PFSK-1 (cell line): ENCODE measurements around the gene PSMB7.

Experiments used
- FOXP2 ChIP-seq: optimal IDR thresholded peaks from 2 replicates; pipeline ENCODE3; 2011; ENCODE audit warnings: borderline replicate concordance, control low read depth, inconsistent platforms; ENCODE audit not compliant: insufficient read depth; ENCODE audit errors: extremely low read length, extremely low read depth
- POLR2AphosphoS5 ChIP-seq: IDR thresholded peaks from 2 replicates; pipeline ENCODE4 v1.6.1; 2012; ENCODE audit warnings: low read depth, mild to moderate bottlenecking, control low read depth, low read length, moderate library complexity
- REST ChIP-seq, 2 experiments: IDR thresholded peaks; 2 replicates each; pipeline versions ENCODE4 v1.6.1 to v1.8.0; 2011 to 2012; ENCODE audit warnings: low read depth in 2 of 2, low read length in 2 of 2, control low read depth in 1 of 2, inconsistent platforms in 1 of 2, mild to moderate bottlenecking in 1 of 2, moderate library complexity in 1 of 2; ENCODE audit not compliant: insufficient read depth in 1 of 2
- SIN3A ChIP-seq: IDR thresholded peaks from 2 replicates; pipeline ENCODE4 v1.6.1; 2012; ENCODE audit warnings: mild to moderate bottlenecking, low read length, moderate library complexity, borderline replicate concordance; ENCODE audit not compliant: insufficient read depth
- TAF1 ChIP-seq: IDR thresholded peaks from 2 replicates; pipeline ENCODE4 v1.6.1; 2012; ENCODE audit warnings: low read length, control low read depth, borderline replicate concordance; ENCODE audit not compliant: insufficient read depth

The PSMB7 gene

DNA sequence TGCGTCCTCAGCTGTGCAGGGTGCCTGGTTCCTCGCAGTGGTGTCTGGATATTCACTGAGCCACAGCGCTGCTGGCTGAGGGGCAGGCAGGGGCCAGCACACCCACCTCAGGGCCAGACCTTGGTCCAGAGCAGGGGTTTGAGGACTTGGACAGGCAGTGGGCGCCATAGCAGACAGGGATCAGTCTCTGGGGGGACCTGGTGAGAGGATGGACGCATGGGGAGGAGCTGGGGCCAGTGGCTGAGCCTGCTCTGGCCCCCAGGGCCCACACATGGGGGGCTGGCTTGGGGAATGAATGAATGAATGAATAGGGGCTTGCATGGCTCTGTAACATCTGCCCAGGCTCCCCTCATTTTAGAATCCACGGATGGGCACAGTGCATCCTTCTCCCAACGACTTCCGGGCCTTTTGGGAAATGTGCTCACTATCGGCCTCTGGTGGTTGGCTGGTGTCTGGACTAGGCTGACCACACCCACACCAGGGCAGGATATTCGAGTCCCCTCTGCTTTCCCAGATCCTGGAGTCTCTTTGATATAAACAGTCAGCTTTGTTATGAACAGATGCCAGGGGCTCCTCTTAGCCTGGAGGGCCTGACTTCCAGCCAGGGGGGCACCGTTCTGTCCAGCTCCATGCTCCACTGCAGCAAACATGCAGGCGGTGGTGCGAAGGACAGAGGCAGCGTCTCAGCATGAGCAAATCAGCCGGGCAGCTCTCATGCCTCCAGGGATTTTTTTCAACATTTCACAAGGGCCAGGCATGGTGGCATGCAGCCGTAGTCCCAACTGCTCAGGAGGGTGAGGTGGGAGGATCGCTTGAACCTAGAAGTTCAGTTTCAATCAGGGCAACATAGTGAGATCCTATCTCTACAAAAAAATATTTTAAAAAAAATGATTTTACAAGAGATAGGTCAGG lies 94.9 kb downstream of the PSMB7 start:
- TF ChIP-seq FOXP2 (peak; percentile 43), SIN3A (no peak), REST (IDR thresholded peaks at IDR 0.05; ENCODE audit: insufficient read depth in 1 of 2, low read depth in 2 of 2, low read length in 2 of 2) (no peak), TAF1 (no peak), POLR2AphosphoS5 (no peak)

DNA sequence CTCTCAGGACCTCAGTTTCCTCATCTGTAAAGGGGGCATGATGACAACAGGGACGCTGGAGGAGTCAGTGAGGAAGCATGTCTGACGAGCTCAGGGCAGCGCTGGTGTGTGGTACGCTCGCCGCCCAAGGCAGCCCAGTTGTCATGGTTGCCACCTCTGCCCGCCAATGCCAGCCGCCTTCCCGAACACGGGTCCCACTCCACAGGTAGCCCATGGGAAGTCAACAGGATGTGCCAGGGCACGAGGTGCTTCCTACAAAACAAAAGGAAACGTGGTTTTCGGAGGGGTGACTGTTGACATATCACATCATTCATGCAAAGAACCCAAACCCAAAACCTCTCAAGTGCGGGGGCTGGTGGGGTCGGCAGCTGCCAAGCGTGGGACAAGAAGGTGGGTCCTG lies 99.4 kb downstream of the PSMB7 start:
- TF ChIP-seq POLR2AphosphoS5 (no peak), SIN3A (no peak), FOXP2 (no peak), TAF1 (no peak), REST (IDR thresholded peaks at IDR 0.05; ENCODE audit: insufficient read depth in 1 of 2, low read depth in 2 of 2, low read length in 2 of 2) (no peak)

DNA sequence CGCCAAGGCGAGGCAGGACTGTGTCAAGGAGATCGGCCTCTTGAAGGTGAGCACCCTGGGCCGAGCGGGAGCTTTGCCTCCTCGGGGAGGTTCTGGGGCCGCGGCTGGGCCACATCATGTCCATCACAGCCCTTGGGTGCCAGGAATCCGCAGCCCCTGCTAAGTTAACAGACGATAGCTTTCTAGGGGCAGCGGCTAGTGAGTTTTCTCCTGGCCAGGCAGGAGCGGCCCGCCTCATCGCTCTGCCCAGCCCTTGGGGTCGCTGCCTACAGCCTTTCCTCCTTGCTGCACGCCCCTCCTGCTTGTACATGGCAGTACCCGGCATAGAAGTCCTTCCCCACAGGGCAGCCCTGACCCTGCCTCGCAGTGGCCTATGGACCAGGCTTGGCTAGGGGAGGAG lies 101.3 kb downstream of the PSMB7 start:
- TF ChIP-seq POLR2AphosphoS5 = no peak
- TF ChIP-seq SIN3A = no peak
- no peak for TF ChIP-seq FOXP2

GRCh38 chr9:124312290-124313265 lies 102.7 kb downstream of the PSMB7 start:
- TF ChIP-seq SIN3A = no peak
- TF ChIP-seq REST (IDR thresholded peaks at IDR 0.05; ENCODE audit: insufficient read depth in 1 of 2, low read depth in 2 of 2, low read length in 2 of 2) = no peak
- TF ChIP-seq TAF1 = no peak
- TF ChIP-seq FOXP2 = no peak
- no peak for TF ChIP-seq POLR2AphosphoS5

GRCh38 chr9:124311283-124311682 lies 104.0 kb downstream of the PSMB7 start:
- no peak for TF ChIP-seq FOXP2
- TF ChIP-seq POLR2AphosphoS5 = no peak
- TF ChIP-seq TAF1 = no peak
- TF ChIP-seq REST (IDR thresholded peaks at IDR 0.05; ENCODE audit: insufficient read depth in 1 of 2, low read depth in 2 of 2, low read length in 2 of 2) = no peak
- no peak for TF ChIP-seq SIN3A
